Measurements from ENCODE around the gene EXOSC2.

Gene EXOSC2

GRCh38 chr9:130718562-130718961, 25.0 kb downstream of the EXOSC2 start:
- ChIA-PET POLR2A (no interaction called here), CTCF (interaction anchor here (0.6 kb wide), 2 partner anchors 51 to 400 kb away, joined by 3 read pairs; no protein-coding TSS in a partner anchor)
- TF ChIP-seq LEF1 (IDR thresholded peaks at IDR 0.05; ENCODE audit: borderline replicate concordance) (no peak), SP1 (IDR thresholded peaks at IDR 0.05) (no peak), HDGF (IDR thresholded peaks at IDR 0.05; ENCODE audit: borderline replicate concordance) (no peak)
- no peak for DNase-seq (ENCODE audit: extremely low spot score)

DNA sequence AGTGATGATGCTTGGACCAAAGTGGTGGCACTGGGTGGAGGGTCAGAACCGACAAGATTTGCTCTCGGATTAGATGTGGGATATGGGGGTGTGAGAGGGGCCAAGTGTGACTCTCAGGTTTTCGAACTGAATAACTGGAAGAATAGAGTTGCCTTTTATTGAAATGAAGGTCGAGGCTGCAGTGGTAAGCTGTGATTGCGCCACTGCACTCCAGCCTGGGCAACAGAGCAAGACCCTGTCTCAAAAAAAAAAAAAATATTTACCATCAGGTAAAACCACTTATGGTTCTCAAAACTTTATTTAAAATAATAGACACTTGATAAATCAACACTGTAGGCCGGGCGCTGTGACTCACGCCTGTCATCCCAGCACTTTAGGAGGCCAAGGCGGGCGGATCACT, 27.2 kb downstream of the EXOSC2 start:
- ChIA-PET CTCF (no interaction called here), POLR2A (no interaction called here)
- no peak for TF ChIP-seq BHLHE40 (IDR thresholded peaks at IDR 0.05; ENCODE audit: borderline replicate concordance)
- TF ChIP-seq SUZ12 (IDR thresholded peaks at IDR 0.05), result no peak
- no peak for TF ChIP-seq FOXK2 (IDR thresholded peaks at IDR 0.05)
- TF ChIP-seq, protein P1, sequence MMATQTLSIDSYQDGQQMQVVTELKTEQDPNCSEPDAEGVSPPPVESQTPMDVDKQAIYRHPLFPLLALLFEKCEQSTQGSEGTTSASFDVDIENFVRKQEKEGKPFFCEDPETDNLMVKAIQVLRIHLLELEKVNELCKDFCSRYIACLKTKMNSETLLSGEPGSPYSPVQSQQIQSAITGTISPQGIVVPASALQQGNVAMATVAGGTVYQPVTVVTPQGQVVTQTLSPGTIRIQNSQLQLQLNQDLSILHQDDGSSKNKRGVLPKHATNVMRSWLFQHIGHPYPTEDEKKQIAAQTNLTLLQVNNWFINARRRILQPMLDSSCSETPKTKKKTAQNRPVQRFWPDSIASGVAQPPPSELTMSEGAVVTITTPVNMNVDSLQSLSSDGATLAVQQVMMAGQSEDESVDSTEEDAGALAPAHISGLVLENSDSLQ (IDR thresholded peaks at IDR 0.05), result no peak
- TF ChIP-seq ELF4 (IDR thresholded peaks at IDR 0.05), result no peak
- no peak for TF ChIP-seq ARNT (IDR thresholded peaks at IDR 0.05)
- TF ChIP-seq HDGF (IDR thresholded peaks at IDR 0.05; ENCODE audit: borderline replicate concordance), result no peak
- TF ChIP-seq L3MBTL2 (conservative IDR thresholded peaks at IDR 0.05), result no peak
- TF ChIP-seq FOXA1 (IDR thresholded peaks at IDR 0.05), result no peak
- no peak for TF ChIP-seq LEF1 (IDR thresholded peaks at IDR 0.05; ENCODE audit: borderline replicate concordance)
- TF ChIP-seq CTBP1 (IDR thresholded peaks at IDR 0.05; ENCODE audit: borderline replicate concordance), result no peak
- TF ChIP-seq SP1 (IDR thresholded peaks at IDR 0.05), result no peak
- TF ChIP-seq TARDBP (IDR thresholded peaks at IDR 0.05), result no peak
- TF ChIP-seq NFRKB (IDR thresholded peaks at IDR 0.05), result no peak
- TF ChIP-seq ZNF384 (IDR thresholded peaks at IDR 0.05), result no peak
- TF ChIP-seq FOXM1 (IDR thresholded peaks at IDR 0.05; ENCODE audit: borderline replicate concordance), result no peak
- DNase-seq (ENCODE audit: extremely low spot score), result no peak

- DNase-seq (ENCODE audit: extremely low spot score), result no peak
- CTCF ChIA-PET, result no interaction called here
- no peak for TF ChIP-seq LEF1 (IDR thresholded peaks at IDR 0.05; ENCODE audit: borderline replicate concordance)
- no peak for TF ChIP-seq ARNT (IDR thresholded peaks at IDR 0.05)
- TF ChIP-seq FOXK2 (IDR thresholded peaks at IDR 0.05), result no peak
- no peak for TF ChIP-seq NFRKB (IDR thresholded peaks at IDR 0.05)
- TF ChIP-seq HDGF (IDR thresholded peaks at IDR 0.05; ENCODE audit: borderline replicate concordance), result no peak
- no peak for TF ChIP-seq FOXA1 (IDR thresholded peaks at IDR 0.05)
- TF ChIP-seq ZNF384 (IDR thresholded peaks at IDR 0.05), result no peak
- POLR2A ChIA-PET, result no interaction called here
Observed at GRCh38 chr9:130728721-130729120, 35.1 kb downstream of the EXOSC2 start.

GRCh38 chr9:130729145-130729544, 35.6 kb downstream of the EXOSC2 start:
- ChIA-PET CTCF (no interaction called here), POLR2A (no interaction called here)
- DNase-seq (ENCODE audit: extremely low spot score), result no peak
- TF ChIP-seq SUZ12 (IDR thresholded peaks at IDR 0.05) (no peak), FOXM1 (IDR thresholded peaks at IDR 0.05; ENCODE audit: borderline replicate concordance) (no peak), L3MBTL2 (conservative IDR thresholded peaks at IDR 0.05) (no peak), ARNT (IDR thresholded peaks at IDR 0.05) (no peak), BHLHE40 (IDR thresholded peaks at IDR 0.05; ENCODE audit: borderline replicate concordance) (no peak), ZNF384 (IDR thresholded peaks at IDR 0.05) (no peak), TARDBP (IDR thresholded peaks at IDR 0.05) (no peak), FOXA1 (IDR thresholded peaks at IDR 0.05) (no peak), CTBP1 (IDR thresholded peaks at IDR 0.05; ENCODE audit: borderline replicate concordance) (no peak), SP1 (IDR thresholded peaks at IDR 0.05) (no peak)

DNA sequence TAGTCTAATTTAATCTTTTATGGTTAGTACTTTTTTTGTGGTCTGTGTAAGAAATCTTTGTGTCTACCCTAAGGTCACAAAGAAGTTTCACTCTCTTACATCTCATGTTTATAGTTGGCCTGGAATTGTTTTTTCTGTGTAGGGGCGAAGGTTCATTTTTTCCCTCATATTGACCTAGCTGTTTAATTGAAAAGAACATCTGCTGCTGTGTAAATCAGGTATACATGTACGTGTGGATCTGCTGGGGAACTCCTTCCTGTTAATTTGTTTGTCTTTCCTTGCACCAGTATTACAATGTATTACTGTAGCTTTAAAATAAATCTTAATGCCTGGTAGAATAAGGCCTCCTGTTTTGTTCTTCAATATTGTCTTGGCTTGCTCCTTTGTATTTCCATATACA, 37.8 kb downstream of the EXOSC2 start:
- TF ChIP-seq LEF1 (IDR thresholded peaks at IDR 0.05; ENCODE audit: borderline replicate concordance) (no peak), L3MBTL2 (conservative IDR thresholded peaks at IDR 0.05) (no peak), CTBP1 (IDR thresholded peaks at IDR 0.05; ENCODE audit: borderline replicate concordance) (no peak), NFRKB (IDR thresholded peaks at IDR 0.05) (no peak), FOXM1 (IDR thresholded peaks at IDR 0.05; ENCODE audit: borderline replicate concordance) (no peak), ARNT (IDR thresholded peaks at IDR 0.05) (no peak), TARDBP (IDR thresholded peaks at IDR 0.05) (no peak), FOXK2 (IDR thresholded peaks at IDR 0.05) (no peak)
- TF ChIP-seq, protein P1 (IDR thresholded peaks at IDR 0.05), result no peak
- DNase-seq (ENCODE audit: extremely low spot score), result no peak
- ChIA-PET POLR2A (interaction anchor here (0.8 kb wide), 1 partner anchor 38 kb away, joined by 3 read pairs; the partner anchor contains the start of gene EXOSC2), CTCF (interaction anchor here (0.7 to 1.6 kb wide), 3 partner anchors 9 to 31 kb away, joined by 4 to 6 read pairs (median 5); no protein-coding TSS in a partner anchor)

GRCh38 chr9:130732136-130732535, 38.6 kb downstream of the EXOSC2 start:
- ChIA-PET CTCF (interaction anchor here (1.6 kb wide), 1 partner anchor 31 kb away, joined by 6 read pairs; no protein-coding TSS in a partner anchor), POLR2A (interaction anchor here (0.6 kb wide), 1 partner anchor 17 kb away, joined by 4 read pairs; no protein-coding TSS in a partner anchor)
- no peak for DNase-seq (ENCODE audit: extremely low spot score)
- TF ChIP-seq FOXA1 (IDR thresholded peaks at IDR 0.05) (no peak), TARDBP (IDR thresholded peaks at IDR 0.05) (no peak), SUZ12 (IDR thresholded peaks at IDR 0.05) (no peak), L3MBTL2 (conservative IDR thresholded peaks at IDR 0.05) (no peak), NFRKB (IDR thresholded peaks at IDR 0.05) (no peak), SP1 (IDR thresholded peaks at IDR 0.05) (no peak), ZNF384 (IDR thresholded peaks at IDR 0.05) (no peak), LEF1 (IDR thresholded peaks at IDR 0.05; ENCODE audit: borderline replicate concordance) (no peak), BHLHE40 (IDR thresholded peaks at IDR 0.05; ENCODE audit: borderline replicate concordance) (no peak)
- TF ChIP-seq, protein P1 (IDR thresholded peaks at IDR 0.05), result no peak

Data from HEK293T (cell line).